Neural cell (in vitro differentiated cells): ENCODE data around the gene TAF3. TPM values are rescaled to one million over a fixed set of nuclear protein-coding genes. Genes with fewer than 3 reads are reported as not detected.

Experiments used
- H2AFZ ChIP-seq: fragments of 200-600, 300-800 bp; sonication (generic), shearing (Covaris generic); 2 replicates; pipeline ENCODE4 v1.6.0; 2014; ENCODE audit warnings: low read depth, mild to moderate bottlenecking, antibody characterized with exemption, low read length, moderate library complexity
- H3F3A ChIP-seq: fragments of 200-600 bp; shearing (Covaris generic); 2 replicates; pipeline ENCODE4 v1.6.1; 2016; ENCODE audit warnings: mild to moderate bottlenecking, moderate library complexity, mixed read lengths, antibody characterized with exemption, low read length; ENCODE audit not compliant: insufficient read depth, poor library complexity, severe bottlenecking
- H3K27ac ChIP-seq: fragments of 200-600, 300-800 bp; sonication (generic), shearing (Covaris generic); 2 replicates; pipeline ENCODE4 v1.5.1; 2014; ENCODE audit warnings: mild to moderate bottlenecking, low read length, moderate library complexity
- H3K27me3 ChIP-seq: fragments of 300-800, 200-600 bp; sonication (generic), shearing (Covaris generic); 2 replicates; pipeline ENCODE4 v1.6.0; 2014; ENCODE audit warnings: mild to moderate bottlenecking, low read depth, low read length, moderate library complexity; ENCODE audit not compliant: insufficient read depth
- H3K36me3 ChIP-seq: fragments of 300-800, 200-600 bp; sonication (generic), shearing (Covaris generic); 2 replicates; pipeline ENCODE4 v1.5.1; 2014; ENCODE audit warnings: mild to moderate bottlenecking, antibody characterized with exemption, low read length, moderate library complexity; ENCODE audit not compliant: insufficient read depth
- H3K4me2 ChIP-seq: fragments of 300-800, 200-600 bp; sonication (generic), shearing (Covaris generic); 2 replicates; pipeline ENCODE4 v1.6.0; 2014; ENCODE audit warnings: mild to moderate bottlenecking, low read length
- H3K4me3 ChIP-seq: fragments of 300-800, 200-600 bp; sonication (generic), shearing (Covaris generic); 2 replicates; pipeline ENCODE4 v1.5.1; 2014; ENCODE audit warnings: mild to moderate bottlenecking, low read length, moderate library complexity
- H3K79me2 ChIP-seq: fragments of 200-600 bp; shearing (Covaris generic); replicated peaks from 2 replicates; pipeline ENCODE4 v1.6.0; 2014; ENCODE audit warnings: mild to moderate bottlenecking, low read length, moderate library complexity; ENCODE audit not compliant: insufficient read depth
- H3K9ac ChIP-seq: fragments of 300-800, 200-600 bp; sonication (generic), shearing (Covaris generic); 2 replicates; pipeline ENCODE4 v1.6.1; 2016; ENCODE audit warnings: mild to moderate bottlenecking, low read length, mixed read lengths
- H3K9me2 ChIP-seq: fragments of 200-600 bp; shearing (Covaris generic); 2 replicates; pipeline ENCODE4 v1.6.1; 2016; ENCODE audit warnings: mild to moderate bottlenecking, low read length, mixed read lengths; ENCODE audit not compliant: insufficient read depth
- H3K9me3 ChIP-seq: fragments of 200-600, 300-800 bp; sonication (generic), shearing (Covaris generic); 2 replicates; pipeline ENCODE4 v1.6.1; 2016; ENCODE audit warnings: mild to moderate bottlenecking, mixed run types, low read length, moderate library complexity, mixed read lengths
- H4K20me1 ChIP-seq: fragments of 200-600 bp; shearing (Covaris generic); 2 replicates; pipeline ENCODE4 v1.6.1; 2016; ENCODE audit warnings: mild to moderate bottlenecking, mixed run types; ENCODE audit not compliant: insufficient read depth
- EP300 ChIP-seq: fragments of 450-650 bp; conservative IDR thresholded peaks from 2 replicates; pipeline ENCODE4 v1.6.1; 2014; ENCODE audit warnings: antibody characterized with exemption, mild to moderate bottlenecking, moderate library complexity; ENCODE audit not compliant: poor library complexity, severe bottlenecking
- EZH2 ChIP-seq: fragments of 200-600, 300-800 bp; shearing (Covaris generic), sonication (generic); IDR thresholded peaks from 2 replicates; pipeline ENCODE4 v1.6.1; 2014; ENCODE audit warnings: antibody characterized with exemption, low read length, borderline replicate concordance, mild to moderate bottlenecking; ENCODE audit not compliant: insufficient read depth, poor library complexity, severe bottlenecking
- MXI1 ChIP-seq: fragments of 450-650 bp; conservative IDR thresholded peaks from 2 replicates; pipeline ENCODE4 v1.6.1; 2014; ENCODE audit warnings: antibody characterized with exemption, mild to moderate bottlenecking; ENCODE audit not compliant: poor library complexity, severe bottlenecking
- POLR2AphosphoS5 ChIP-seq: IDR thresholded peaks from 2 replicates; pipeline ENCODE4 v1.6.1; 2012
- RAD21 ChIP-seq: fragments of 450-650 bp; conservative IDR thresholded peaks from 2 replicates; pipeline ENCODE4 v1.6.1; 2014; ENCODE audit warnings: antibody characterized with exemption, mild to moderate bottlenecking, moderate library complexity
- SMC3 ChIP-seq: fragments of 450-650 bp; conservative IDR thresholded peaks from 2 replicates; pipeline ENCODE4 v1.6.1; 2014; ENCODE audit warnings: antibody characterized with exemption, mild to moderate bottlenecking, moderate library complexity; ENCODE audit not compliant: poor library complexity
- TAF1 ChIP-seq: IDR thresholded peaks from 2 replicates; pipeline ENCODE4 v1.6.1; 2012; ENCODE audit warnings: low read depth
- polyA plus RNA-seq: library from polyadenylated mRNA; depleted of rRNA; stranded (reverse); fragments of >200 nt; gene quantifications from 2 replicates; pipeline ENCODE4 v1.2.3, GENCODE V29; 2014
- TF ChIP-seq, protein P1 (sequence below): IDR thresholded peaks from 2 replicates; pipeline ENCODE4 v1.6.1; 2012; ENCODE audit warnings: borderline replicate concordance
- TF ChIP-seq, protein P2 (sequence below): fragments of 450-650 bp; IDR thresholded peaks from 2 replicates; pipeline ENCODE4 v1.5.1; 2014; ENCODE audit warnings: antibody characterized with exemption, mild to moderate bottlenecking, moderate library complexity; ENCODE audit not compliant: poor library complexity, severe bottlenecking

The TAF3 gene
- polyA plus RNA-seq, 1 donor from 2014 or later: 2.0 TPM

DNA sequence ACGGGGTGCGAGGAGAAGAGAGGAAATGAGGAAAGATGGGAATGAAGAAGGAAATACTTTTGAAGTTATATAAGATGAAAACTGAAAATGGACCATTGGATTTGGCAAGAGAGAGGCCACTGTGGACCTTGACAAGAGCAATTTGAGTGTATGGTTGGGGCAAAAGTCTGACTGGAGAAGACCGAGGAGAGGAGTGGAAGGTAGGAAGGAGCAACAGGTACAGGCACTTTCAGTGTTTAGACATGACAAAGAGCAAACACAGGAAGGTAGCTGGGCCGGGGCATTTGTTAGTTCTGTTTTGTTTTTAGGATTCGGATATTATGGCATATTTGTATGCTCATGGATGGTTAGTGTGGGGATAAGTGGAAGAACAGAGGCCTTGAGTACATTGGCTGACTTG, 99.4 kb downstream of the TAF3 start:
- no peak overlapping the region for H2AFZ ChIP-seq
- TF ChIP-seq, protein P1, sequence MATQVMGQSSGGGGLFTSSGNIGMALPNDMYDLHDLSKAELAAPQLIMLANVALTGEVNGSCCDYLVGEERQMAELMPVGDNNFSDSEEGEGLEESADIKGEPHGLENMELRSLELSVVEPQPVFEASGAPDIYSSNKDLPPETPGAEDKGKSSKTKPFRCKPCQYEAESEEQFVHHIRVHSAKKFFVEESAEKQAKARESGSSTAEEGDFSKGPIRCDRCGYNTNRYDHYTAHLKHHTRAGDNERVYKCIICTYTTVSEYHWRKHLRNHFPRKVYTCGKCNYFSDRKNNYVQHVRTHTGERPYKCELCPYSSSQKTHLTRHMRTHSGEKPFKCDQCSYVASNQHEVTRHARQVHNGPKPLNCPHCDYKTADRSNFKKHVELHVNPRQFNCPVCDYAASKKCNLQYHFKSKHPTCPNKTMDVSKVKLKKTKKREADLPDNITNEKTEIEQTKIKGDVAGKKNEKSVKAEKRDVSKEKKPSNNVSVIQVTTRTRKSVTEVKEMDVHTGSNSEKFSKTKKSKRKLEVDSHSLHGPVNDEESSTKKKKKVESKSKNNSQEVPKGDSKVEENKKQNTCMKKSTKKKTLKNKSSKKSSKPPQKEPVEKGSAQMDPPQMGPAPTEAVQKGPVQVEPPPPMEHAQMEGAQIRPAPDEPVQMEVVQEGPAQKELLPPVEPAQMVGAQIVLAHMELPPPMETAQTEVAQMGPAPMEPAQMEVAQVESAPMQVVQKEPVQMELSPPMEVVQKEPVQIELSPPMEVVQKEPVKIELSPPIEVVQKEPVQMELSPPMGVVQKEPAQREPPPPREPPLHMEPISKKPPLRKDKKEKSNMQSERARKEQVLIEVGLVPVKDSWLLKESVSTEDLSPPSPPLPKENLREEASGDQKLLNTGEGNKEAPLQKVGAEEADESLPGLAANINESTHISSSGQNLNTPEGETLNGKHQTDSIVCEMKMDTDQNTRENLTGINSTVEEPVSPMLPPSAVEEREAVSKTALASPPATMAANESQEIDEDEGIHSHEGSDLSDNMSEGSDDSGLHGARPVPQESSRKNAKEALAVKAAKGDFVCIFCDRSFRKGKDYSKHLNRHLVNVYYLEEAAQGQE: no peak
- TF ChIP-seq, protein P2, sequence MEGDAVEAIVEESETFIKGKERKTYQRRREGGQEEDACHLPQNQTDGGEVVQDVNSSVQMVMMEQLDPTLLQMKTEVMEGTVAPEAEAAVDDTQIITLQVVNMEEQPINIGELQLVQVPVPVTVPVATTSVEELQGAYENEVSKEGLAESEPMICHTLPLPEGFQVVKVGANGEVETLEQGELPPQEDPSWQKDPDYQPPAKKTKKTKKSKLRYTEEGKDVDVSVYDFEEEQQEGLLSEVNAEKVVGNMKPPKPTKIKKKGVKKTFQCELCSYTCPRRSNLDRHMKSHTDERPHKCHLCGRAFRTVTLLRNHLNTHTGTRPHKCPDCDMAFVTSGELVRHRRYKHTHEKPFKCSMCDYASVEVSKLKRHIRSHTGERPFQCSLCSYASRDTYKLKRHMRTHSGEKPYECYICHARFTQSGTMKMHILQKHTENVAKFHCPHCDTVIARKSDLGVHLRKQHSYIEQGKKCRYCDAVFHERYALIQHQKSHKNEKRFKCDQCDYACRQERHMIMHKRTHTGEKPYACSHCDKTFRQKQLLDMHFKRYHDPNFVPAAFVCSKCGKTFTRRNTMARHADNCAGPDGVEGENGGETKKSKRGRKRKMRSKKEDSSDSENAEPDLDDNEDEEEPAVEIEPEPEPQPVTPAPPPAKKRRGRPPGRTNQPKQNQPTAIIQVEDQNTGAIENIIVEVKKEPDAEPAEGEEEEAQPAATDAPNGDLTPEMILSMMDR: no peak
- TF ChIP-seq SMC3: no peak
- no peak for TF ChIP-seq EZH2
- TF ChIP-seq MXI1: no peak
- no peak for TF ChIP-seq POLR2AphosphoS5
- no peak for TF ChIP-seq EP300
- no peak for TF ChIP-seq RAD21
- TF ChIP-seq TAF1: no peak
- H3F3A ChIP-seq: no peaks in the 10 kb centered on the region
- no peaks in the 10 kb centered on the region for H3K79me2 ChIP-seq
- H3K4me3 ChIP-seq: no peak overlapping the region
- no peak overlapping the region for H3K4me2 ChIP-seq
- H3K9me2 ChIP-seq: no peaks in the 10 kb centered on the region
- H3K9ac ChIP-seq: no peak overlapping the region
- H3K9me3 ChIP-seq: no peaks in the 10 kb centered on the region
- H4K20me1 ChIP-seq: no peaks in the 10 kb centered on the region
- no peaks in the 10 kb centered on the region for H3K36me3 ChIP-seq
- H3K27ac ChIP-seq: no peak overlapping the region
- no peaks in the 10 kb centered on the region for H3K27me3 ChIP-seq

DNA sequence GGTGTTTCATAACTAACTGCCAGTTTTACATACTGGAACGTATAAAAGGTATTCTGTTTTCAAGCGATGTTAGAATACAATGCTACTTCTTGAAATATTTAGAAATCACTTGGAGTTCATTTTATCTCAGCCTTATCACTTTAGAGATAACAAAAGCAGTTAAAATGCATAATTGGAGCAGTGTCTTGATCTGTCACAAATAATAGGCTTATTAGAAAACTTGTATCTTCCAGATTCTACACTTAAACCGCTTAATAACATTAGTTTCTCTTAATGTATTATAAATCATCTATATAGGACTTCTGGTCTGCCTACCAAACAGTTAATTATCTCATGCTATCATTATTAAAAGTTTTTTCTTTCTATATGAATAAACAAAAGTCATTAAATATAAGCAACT, 104.4 kb downstream of the TAF3 start:
- Histone ChIP-seq H3K27me3 (no peaks in the 10 kb centered on the region), H3K79me2 (no peaks in the 10 kb centered on the region), H3K9me2 (no peaks in the 10 kb centered on the region), H3K4me2 (no peak overlapping the region), H3K36me3 (no peaks in the 10 kb centered on the region), H3K9ac (no peak overlapping the region), H2AFZ (no peak overlapping the region), H3K9me3 (no peaks in the 10 kb centered on the region), H3F3A (no peaks in the 10 kb centered on the region), H3K4me3 (no peak overlapping the region), H3K27ac (no peak overlapping the region), H4K20me1 (no peaks in the 10 kb centered on the region)
- TF ChIP-seq POLR2AphosphoS5 (no peak), EP300 (no peak), TAF1 (no peak), SMC3 (no peak), RAD21 (no peak), EZH2 (no peak), MXI1 (no peak)
- TF ChIP-seq, protein P2: no peak
- TF ChIP-seq, protein P1: no peak
